Subcutaneous adipose tissue (tissue), 4 donors: Measurements from ENCODE around the gene PPP1R1B. TPM values are rescaled to one million over a fixed set of nuclear protein-coding genes. Genes with fewer than 3 reads are reported as not detected.

Experiments used
- total RNA-seq, 4 donors: library from RNA; depleted of rRNA; stranded (reverse); fragments of >200 nt; gene quantifications; one replicate each; pipeline ENCODE4 v1.1.0, GENCODE V29; 2016
- TF ChIP-seq, protein P1 (sequence below): fragments of 450-650 bp; IDR thresholded peaks from one replicate; pipeline ENCODE4 v1.5.1; 2016; ENCODE audit warnings: low read depth, mild to moderate bottlenecking, control low read depth, antibody characterized with exemption, moderate library complexity

PPP1R1B gene
- total RNA-seq, 4 donors from 2014 or later, result 16.3 to 100 (median 41.4) TPM

DNA sequence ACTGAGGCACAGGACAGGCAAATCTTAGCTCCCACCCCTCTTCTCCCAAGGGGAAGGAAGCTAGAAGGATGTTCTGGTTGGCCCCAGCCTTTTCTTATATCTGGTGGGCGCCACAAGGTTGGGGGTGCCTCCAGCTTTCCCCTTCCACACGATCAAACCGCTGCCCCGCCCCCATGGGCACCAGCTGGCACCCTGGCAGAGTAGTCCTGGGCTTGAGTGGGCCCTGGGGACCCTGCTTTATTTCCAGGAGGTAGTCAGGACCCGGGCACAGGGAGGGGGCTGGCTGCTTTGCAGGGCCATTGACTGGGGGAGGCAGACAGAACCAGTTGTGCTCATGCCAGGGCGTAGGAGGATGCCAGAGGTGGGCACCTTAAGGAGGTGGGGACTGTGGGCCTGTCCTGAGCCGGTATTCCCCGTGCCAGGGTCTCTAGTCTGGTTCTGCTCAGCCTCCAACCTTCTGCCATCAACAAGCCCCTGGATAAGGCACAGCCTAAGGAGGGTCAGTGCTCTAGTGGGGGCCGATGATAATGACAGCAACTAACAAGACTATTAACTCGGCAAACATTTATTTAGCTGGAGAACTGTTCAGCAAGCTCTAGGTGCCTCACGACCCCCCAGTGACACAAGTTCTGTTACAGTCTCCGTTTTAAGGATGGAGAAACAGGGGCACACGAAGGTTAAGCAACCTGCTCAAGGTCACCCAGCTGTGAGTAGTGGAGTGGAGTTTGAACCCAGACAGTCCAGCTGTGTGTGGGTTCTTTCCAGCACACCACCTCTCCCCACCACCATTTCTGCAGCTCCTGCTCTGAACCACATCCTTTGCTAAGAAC is 7.6 kb upstream of the PPP1R1B start:
- TF ChIP-seq, protein P1, sequence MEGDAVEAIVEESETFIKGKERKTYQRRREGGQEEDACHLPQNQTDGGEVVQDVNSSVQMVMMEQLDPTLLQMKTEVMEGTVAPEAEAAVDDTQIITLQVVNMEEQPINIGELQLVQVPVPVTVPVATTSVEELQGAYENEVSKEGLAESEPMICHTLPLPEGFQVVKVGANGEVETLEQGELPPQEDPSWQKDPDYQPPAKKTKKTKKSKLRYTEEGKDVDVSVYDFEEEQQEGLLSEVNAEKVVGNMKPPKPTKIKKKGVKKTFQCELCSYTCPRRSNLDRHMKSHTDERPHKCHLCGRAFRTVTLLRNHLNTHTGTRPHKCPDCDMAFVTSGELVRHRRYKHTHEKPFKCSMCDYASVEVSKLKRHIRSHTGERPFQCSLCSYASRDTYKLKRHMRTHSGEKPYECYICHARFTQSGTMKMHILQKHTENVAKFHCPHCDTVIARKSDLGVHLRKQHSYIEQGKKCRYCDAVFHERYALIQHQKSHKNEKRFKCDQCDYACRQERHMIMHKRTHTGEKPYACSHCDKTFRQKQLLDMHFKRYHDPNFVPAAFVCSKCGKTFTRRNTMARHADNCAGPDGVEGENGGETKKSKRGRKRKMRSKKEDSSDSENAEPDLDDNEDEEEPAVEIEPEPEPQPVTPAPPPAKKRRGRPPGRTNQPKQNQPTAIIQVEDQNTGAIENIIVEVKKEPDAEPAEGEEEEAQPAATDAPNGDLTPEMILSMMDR, result no peak

DNA sequence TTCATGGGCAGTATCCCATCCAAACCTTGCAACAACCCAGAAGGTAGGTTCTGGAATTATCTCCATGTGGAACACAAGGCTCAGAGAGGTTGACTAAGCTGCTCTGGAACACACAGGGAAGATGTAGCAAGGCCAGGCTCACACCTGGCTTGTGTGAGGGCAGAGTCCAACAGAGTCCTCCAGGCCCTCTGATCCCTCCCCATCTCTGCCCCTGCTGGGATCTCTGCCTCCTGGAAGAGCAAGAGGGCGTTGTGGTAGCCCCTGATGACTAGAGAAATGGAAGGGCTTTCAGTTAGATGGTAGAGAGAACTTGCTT is 7.0 kb upstream of the PPP1R1B start:
- TF ChIP-seq, protein P1, result no peak

DNA sequence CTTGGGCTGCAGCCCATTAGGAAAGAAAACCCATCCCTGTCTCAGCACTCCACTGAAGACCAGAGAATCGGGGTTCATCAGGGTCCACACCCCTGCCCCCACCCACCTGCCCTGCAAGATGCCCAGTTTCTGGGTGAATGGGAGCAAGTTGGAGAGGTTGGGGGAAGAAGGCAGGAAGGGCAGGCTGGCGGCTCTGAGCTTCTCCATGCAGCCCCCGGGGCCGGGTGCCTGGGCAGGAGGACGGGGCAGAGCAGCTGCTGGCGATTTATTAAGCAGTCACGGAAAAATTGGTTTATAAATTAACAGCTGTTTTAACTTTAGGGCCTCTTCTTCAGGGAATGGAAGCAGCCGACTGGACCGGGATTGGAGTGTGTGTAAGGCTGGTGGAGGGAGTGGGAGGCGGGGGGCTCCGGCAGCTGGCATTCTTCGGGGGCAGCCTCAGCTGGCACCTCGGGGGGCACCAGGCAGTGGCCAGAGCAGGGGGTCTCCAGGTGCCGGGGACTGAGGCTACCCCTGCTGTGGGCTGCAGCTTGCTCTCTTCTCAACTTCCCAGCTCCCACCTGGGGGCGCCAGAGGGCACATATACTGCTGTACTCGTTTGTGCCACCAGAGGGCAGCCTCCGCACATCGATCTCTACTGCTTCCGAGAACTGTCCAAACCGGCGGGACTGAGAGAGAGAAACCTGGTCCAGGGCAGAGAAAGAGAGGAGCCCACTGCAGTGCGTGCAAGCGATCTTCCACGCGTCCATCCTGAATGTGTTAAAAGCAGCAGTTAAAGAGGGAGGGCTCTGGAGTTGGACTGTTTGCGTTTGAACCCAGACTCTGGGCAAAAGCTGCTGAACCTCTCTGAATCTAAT is 5.0 kb upstream of the PPP1R1B start:
- TF ChIP-seq, protein P1, result no peak

DNA sequence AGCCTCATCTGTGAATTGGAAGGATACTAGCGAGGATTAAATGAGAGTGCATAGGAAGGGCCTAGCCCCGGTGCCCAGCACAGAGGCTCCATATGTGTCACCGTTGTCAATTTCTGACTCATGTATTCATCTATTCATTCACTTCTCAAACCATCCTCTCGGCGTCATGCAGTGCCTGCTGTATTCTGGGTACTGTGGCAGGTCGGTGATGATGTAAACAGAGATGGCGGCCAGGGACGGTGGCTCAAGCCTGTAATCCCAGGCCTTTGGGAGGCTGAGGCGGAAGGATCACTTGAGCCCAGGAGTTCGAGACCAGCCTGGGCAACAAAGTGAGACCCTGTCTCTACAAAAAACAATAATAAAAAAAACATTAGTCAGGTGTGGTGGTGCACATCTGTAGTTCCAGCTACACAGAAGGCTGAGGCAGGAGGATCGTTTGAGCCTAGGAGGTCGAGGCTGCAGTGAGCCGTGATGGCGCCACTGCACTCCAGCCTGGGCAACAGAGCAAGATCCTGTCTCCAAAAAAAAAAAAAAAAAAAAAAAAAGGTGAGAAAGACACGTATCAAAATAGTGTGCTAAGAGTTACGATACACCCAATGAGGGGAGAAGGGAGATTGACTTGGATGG is 4.3 kb upstream of the PPP1R1B start:
- TF ChIP-seq, protein P1, result no peak

DNA sequence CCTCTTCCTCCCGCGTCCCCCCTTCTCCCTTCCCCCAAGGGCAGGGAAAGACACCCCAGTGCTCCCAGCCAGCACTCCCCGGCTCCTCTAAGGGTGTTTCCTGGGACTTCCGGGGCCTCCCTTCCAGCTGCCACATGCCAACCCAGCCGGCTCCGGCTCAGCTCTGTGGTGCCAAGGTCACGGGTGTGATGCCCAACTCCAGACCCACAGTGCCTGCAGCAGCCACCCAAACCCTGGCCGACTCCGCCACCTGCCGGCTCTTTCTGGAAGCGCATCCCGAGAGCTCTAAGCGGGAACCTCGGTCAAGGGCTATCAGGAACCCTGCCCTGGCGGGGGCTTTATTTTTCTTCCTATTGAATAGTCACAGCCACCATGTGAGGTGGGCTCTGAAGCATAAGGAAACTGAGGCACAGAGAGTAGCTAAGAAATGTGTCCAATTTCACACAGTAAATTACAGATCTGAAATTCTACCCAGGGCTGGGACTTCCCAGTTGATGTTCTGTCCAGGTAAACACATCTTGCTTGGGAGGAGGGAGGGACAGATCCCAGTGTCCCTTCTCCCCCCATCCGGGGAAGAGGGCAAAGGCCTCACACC is 3.3 kb upstream of the PPP1R1B start:
- TF ChIP-seq, protein P1, result no peak

DNA sequence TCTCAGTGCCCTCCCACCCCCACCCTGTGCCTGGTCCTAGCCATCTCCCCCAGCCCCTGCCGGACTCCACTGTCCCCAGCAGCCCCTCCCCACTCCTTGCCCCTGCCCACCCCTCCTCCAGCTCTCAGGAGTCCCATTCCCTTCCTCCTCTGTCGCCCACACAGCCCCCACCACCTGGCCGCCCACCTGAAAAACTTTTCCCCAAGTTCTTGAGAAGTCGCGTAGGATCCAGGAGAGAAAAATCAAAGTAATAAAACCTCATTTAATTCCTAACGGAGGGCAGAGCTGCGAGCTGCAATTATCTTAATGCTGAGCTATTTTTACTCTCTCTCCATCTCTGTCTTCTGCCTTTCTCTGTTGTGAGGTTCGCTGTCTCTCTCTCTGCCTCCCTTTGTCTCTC is 2.4 kb upstream of the PPP1R1B start:
- TF ChIP-seq, protein P1, result no peak
